DOHH2 (cell line): ENCODE results near the gene PPP1R1B.

Experiments
- H3F3A ChIP-seq: fragments of 200-600 bp; sonication (generic), shearing (Covaris generic); 2 replicates; pipeline ENCODE4 v1.6.0; 2016; ENCODE audit warnings: antibody characterized with exemption, mild to moderate bottlenecking; ENCODE audit not compliant: control insufficient read depth, insufficient read depth
- H3K27ac ChIP-seq: fragments of 200-600 bp; sonication (generic); 2 replicates; pipeline ENCODE4 v1.5.1; 2014; ENCODE audit warnings: low read depth, mild to moderate bottlenecking, low read length, moderate library complexity
- H3K27me3 ChIP-seq: fragments of 200-600 bp; sonication (generic); 2 replicates; pipeline ENCODE4 v1.6.1; 2014; ENCODE audit warnings: mild to moderate bottlenecking, low read length, mixed read lengths; ENCODE audit not compliant: control insufficient read depth
- H3K36me3 ChIP-seq: fragments of 200-600 bp; sonication (generic); 2 replicates; pipeline ENCODE4 v1.6.1; 2014; ENCODE audit warnings: mild to moderate bottlenecking, low read length, moderate library complexity, mixed read lengths; ENCODE audit not compliant: control insufficient read depth
- H3K4me1 ChIP-seq: fragments of 200-600 bp; sonication (generic); 2 replicates; pipeline ENCODE4 v1.6.1; 2014; ENCODE audit warnings: mild to moderate bottlenecking, low read length, mixed read lengths; ENCODE audit not compliant: control insufficient read depth
- H3K4me2 ChIP-seq: fragments of 200-600 bp; sonication (generic); 2 replicates; pipeline ENCODE4 v1.6.0; 2014; ENCODE audit warnings: mild to moderate bottlenecking, low read length, moderate library complexity
- H3K4me3 ChIP-seq: fragments of 200-600 bp; sonication (generic); 2 replicates; pipeline ENCODE4 v1.5.1; 2014; ENCODE audit warnings: mild to moderate bottlenecking, low read length, mixed read lengths
- H3K79me2 ChIP-seq: fragments of 200-600 bp; sonication (generic); 2 replicates; pipeline ENCODE4 v1.6.1; 2014; ENCODE audit warnings: mild to moderate bottlenecking, low read length, mixed read lengths; ENCODE audit not compliant: control insufficient read depth
- H3K9me2 ChIP-seq: fragments of 200-600 bp; sonication (generic); replicated peaks from 2 replicates; pipeline ENCODE4 v1.6.1; 2014; ENCODE audit warnings: mild to moderate bottlenecking, low read length, mixed read lengths; ENCODE audit not compliant: control insufficient read depth
- H3K9me3 ChIP-seq: fragments of 200-600 bp; sonication (generic); 2 replicates; pipeline ENCODE4 v1.6.1; 2014; ENCODE audit warnings: antibody characterized with exemption, low read length, mixed read lengths; ENCODE audit not compliant: control insufficient read depth, insufficient read depth
- H4K20me1 ChIP-seq: fragments of 200-600 bp; sonication (generic); 2 replicates; pipeline ENCODE4 v1.6.0; 2014; ENCODE audit warnings: low read depth, mild to moderate bottlenecking, antibody characterized with exemption, low read length, moderate library complexity; ENCODE audit not compliant: control insufficient read depth, insufficient read depth
- CTCF ChIP-seq: fragments of 200-600 bp; sonication (generic); IDR thresholded peaks from one replicate; pipeline ENCODE4 v1.5.1; 2014; ENCODE audit warnings: antibody characterized with exemption, mild to moderate bottlenecking, low read depth, low read length; ENCODE audit not compliant: poor library complexity, severe bottlenecking
- EZH2phosphoT487 ChIP-seq: fragments of 200-600 bp; sonication (generic); IDR thresholded peaks from 2 replicates; pipeline ENCODE4 v1.6.1; 2017; ENCODE audit warnings: borderline replicate concordance, mild to moderate bottlenecking, antibody characterized with exemption, low read length, moderate library complexity, mixed read lengths

The PPP1R1B gene

GRCh38 chr17:39660397-39661385, 33.9 kb downstream of the PPP1R1B start:
- Histone ChIP-seq H3K27ac (no peak overlapping the region), H3K4me2 (no peak overlapping the region), H4K20me1 (no peaks in the 10 kb centered on the region), H3K79me2 (no peaks in the 10 kb centered on the region), H3F3A (no peaks in the 10 kb centered on the region; the same call in 1 of the 2 replicates), H3K9me3 (no peaks in the 10 kb centered on the region), H3K36me3 (peaks cover 35% of the 10 kb centered on the region), H3K9me2 (no peaks in the 10 kb centered on the region), H3K27me3 (peaks cover 2% of the 10 kb centered on the region; the same call in 1 of the 2 replicates), H3K4me3 (no peak overlapping the region), H3K4me1 (peaks cover 18% of the 10 kb centered on the region)
- TF ChIP-seq EZH2phosphoT487 (no peak), CTCF (no peak)

GRCh38 chr17:39661744-39662541, 35.2 kb downstream of the PPP1R1B start:
- H3K36me3 ChIP-seq, result peaks cover 35% of the 10 kb centered on the region
- H3K4me3 ChIP-seq, result no peak overlapping the region
- TF ChIP-seq EZH2phosphoT487, result no peak
- TF ChIP-seq CTCF, result no peak
- no peaks in the 10 kb centered on the region for H3K9me3 ChIP-seq
- H3K79me2 ChIP-seq, result no peaks in the 10 kb centered on the region
- H3F3A ChIP-seq, result no peaks in the 10 kb centered on the region; the same call in 1 of the 2 replicates
- H3K27me3 ChIP-seq, result peaks cover 10% of the 10 kb centered on the region
- H3K27ac ChIP-seq, result no peak overlapping the region
- no peaks in the 10 kb centered on the region for H3K9me2 ChIP-seq
- H3K4me1 ChIP-seq, result peaks cover 18% of the 10 kb centered on the region
- H4K20me1 ChIP-seq, result no peaks in the 10 kb centered on the region
- no peak overlapping the region for H3K4me2 ChIP-seq

- Histone ChIP-seq H3K9me2 (no peaks in the 10 kb centered on the region), H3K79me2 (no peaks in the 10 kb centered on the region), H3F3A (no peaks in the 10 kb centered on the region; the same call in 1 of the 2 replicates), H3K4me1 (peaks cover 20% of the 10 kb centered on the region), H3K4me2 (no peak overlapping the region), H3K9me3 (no peaks in the 10 kb centered on the region), H3K4me3 (no peak overlapping the region), H4K20me1 (no peaks in the 10 kb centered on the region), H3K36me3 (peaks cover 35% of the 10 kb centered on the region), H3K27me3 (peaks cover 18% of the 10 kb centered on the region), H3K27ac (no peak overlapping the region)
- TF ChIP-seq CTCF (no peak), EZH2phosphoT487 (no peak)
These were observed 36.0 kb downstream of the PPP1R1B start for GRCh38 chr17:39662551-39663339.
